GM18909 (cell line): Measurements from ENCODE around the gene AGR3.

ENCODE experiments used
- ATAC-seq: cut with Tn5 transposase; IDR thresholded peaks from one replicate; pipeline ENCODE4 v1.9.1; 2021; ENCODE audit warnings: mild to moderate bottlenecking; ENCODE audit not compliant: unreplicated experiment, poor library complexity

The AGR3 gene

GRCh38 chr7:16838891-16839290, 42.9 kb downstream of the AGR3 start:
- no peak for ATAC-seq

- no peak for ATAC-seq
These were observed 43.4 kb downstream of the AGR3 start for GRCh38 chr7:16838386-16838785.

- ATAC-seq, result no peak
These were observed 45.3 kb downstream of the AGR3 start for GRCh38 chr7:16836481-16836880.

GRCh38 chr7:16833373-16833772, 48.4 kb downstream of the AGR3 start:
- ATAC-seq, result no peak

GRCh38 chr7:16826060-16826459, 55.7 kb downstream of the AGR3 start:
- no peak for ATAC-seq

GRCh38 chr7:16822029-16822428, 59.8 kb downstream of the AGR3 start:
- no peak for ATAC-seq

GRCh38 chr7:16818732-16819131, 63.1 kb downstream of the AGR3 start:
- no peak for ATAC-seq

GRCh38 chr7:16817536-16817935, 64.2 kb downstream of the AGR3 start:
- no peak for ATAC-seq

- no peak for ATAC-seq
These were observed 65.0 kb downstream of the AGR3 start for GRCh38 chr7:16816824-16817223.

GRCh38 chr7:16815001-16815400, 66.8 kb downstream of the AGR3 start:
- no peak for ATAC-seq

GRCh38 chr7:16813232-16813616, 68.6 kb downstream of the AGR3 start:
- no peak for ATAC-seq

GRCh38 chr7:16812542-16813231, 69.1 kb downstream of the AGR3 start:
- ATAC-seq, result no peak

GRCh38 chr7:16811551-16811950, 70.2 kb downstream of the AGR3 start:
- no peak for ATAC-seq

GRCh38 chr7:16810573-16810972, 71.2 kb downstream of the AGR3 start:
- no peak for ATAC-seq

GRCh38 chr7:16810112-16810511, 71.7 kb downstream of the AGR3 start:
- ATAC-seq, result no peak
